Endometrial microvascular endothelial cells (primary cell): Measurements from ENCODE around the gene MPZL2. TPM values are rescaled to one million over a fixed set of nuclear protein-coding genes. Genes with fewer than 3 reads are reported as not detected.

Experiments
- in situ Hi-C: cut with HindIII; loops from 2 replicates; pipeline ENCODE4 v1.10.0; 2017; ENCODE audit warnings: low sequenced_read_pairs, low pct_unique_long_range_greater_than_20kb; ENCODE audit errors: inconsistent ontology term
- total RNA-seq: library from RNA; depleted of rRNA; stranded (reverse); fragments of >200 nt; gene quantifications from one replicate; pipeline ENCODE4 v1.2.3, GENCODE V29; 2015; ENCODE audit errors: inconsistent ontology term

The MPZL2 gene
- total RNA-seq, 1 donor from 2014 or later, result 618 TPM

DNA sequence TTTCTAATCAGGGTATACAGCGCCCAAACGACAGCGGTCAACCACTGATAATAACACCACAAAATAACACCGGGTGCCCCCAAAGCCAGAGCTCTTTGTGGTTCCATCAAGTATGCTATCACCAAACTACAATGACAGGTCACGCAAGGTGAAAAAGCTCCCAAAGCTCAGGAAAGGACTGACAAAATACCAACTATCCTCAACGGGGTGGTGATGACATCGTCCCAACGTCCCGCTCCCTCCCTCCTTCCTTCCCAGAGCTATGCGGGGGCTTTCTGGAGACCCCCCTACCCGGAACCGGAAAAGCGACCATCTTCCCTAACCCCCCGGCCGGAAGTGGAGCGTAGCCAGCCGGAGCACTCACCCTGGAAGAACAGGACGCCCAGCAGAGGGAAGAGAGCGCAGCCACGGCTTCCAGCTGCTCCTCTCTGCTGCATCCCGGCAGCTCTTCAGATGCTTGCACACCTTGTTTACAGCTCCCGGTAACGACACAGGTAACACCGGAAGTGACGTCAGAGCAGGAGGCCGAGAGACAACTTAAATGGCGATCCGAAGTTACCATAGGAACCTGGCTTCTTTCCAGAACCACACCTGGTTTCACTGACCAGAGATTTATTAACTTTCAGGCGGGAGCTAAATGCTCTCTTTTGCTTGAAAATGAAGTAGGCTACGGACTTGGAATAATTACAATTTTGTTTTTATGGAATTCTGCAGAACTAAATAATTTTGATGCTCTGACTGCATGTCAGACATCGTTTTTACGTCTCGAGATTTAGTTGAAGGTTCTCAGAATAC, 12.0 kb downstream of the MPZL2 start, which contains the start of gene MPZL3:
Gene MPZL3, minus strand, starts transcription at position 508 of the 795 bp plus-strand sequence. Its CDS starts 71 bp downstream, at position 437.
- in situ Hi-C loops, result no loop called here

DNA sequence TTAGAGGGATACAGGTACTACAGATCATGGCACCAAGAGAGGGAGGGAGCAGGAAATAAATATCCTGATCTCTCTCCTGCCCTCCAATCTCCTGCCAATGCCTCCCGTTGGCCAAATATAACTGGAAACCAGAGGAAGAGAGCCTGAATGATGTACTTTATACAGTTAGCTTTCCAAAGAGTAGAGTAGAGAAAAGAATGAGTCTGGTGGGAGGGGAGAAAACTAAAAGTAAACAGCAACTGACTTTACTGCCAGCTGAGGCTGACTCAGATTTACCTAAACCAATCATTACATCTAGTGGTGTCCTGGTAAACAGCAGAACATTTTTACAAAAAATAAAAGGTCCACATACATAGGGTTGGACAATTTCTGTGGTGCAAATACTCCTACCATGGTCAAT, 17.1 kb downstream of the MPZL2 start:
- in situ Hi-C loops, result no loop called here

DNA sequence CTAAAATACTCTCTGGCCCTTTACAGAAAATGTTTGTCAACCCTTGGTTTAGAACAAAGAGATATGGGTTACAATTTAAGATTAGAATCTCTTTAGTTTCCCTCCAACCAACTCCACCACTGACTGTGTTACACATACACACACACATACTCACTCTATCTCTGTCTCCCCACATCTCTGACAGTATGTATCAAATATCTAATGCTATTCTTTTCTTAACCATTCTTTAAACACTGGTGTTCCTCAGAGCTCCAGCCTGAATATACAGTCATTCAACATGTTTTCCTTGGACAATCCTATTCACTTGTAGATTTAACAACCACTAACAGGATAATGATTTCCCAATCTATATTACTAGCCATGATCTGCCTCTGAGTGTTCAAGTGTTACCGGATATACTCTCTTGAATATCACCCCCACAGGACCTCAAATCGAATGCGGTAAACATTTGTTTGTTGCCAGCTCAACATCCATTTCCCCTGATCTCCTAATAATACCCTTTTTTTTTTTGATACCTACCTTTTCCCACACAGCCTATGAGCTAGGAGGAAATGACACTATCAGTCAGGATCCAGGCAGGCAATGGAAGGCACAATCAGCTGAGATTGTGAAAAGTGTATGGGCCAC, 18.0 kb downstream of the MPZL2 start:
- in situ Hi-C loops, result no loop called here

DNA sequence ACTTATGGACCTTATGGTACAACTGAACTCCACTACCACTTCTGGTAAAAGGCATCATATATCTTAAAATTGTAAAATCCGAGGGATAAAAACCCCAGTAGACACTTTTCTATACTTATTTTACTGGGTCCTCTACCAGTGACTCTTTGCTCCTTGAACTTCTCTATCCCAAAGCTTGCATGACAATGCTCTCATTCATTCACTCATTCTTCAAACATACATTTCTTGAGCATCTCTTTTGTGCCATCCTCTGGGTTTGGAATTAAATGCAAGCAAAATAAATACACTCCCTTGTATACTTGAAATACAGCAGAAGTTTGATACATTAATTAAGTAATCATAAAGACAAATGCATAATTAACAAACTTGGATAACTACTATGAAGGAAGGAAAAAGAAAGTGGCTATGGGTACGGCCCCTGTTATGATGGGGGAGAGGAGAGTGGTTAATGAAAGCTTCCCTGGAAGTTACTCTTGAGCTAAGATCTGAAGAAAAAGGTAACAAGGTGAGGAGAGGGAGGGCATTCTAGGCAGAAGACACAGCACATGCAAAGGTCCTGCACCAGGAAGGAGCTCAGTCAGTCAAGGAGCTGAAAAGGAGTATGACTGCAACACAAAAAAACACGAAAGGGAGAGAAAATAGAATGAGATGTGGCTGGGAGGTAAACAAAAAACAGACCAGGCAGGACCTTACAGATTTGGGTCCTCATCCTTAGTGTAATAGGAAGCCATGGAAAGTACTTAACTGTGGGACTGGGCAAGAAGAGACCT, 19.9 kb downstream of the MPZL2 start:
- in situ Hi-C loops, result no loop called here

DNA sequence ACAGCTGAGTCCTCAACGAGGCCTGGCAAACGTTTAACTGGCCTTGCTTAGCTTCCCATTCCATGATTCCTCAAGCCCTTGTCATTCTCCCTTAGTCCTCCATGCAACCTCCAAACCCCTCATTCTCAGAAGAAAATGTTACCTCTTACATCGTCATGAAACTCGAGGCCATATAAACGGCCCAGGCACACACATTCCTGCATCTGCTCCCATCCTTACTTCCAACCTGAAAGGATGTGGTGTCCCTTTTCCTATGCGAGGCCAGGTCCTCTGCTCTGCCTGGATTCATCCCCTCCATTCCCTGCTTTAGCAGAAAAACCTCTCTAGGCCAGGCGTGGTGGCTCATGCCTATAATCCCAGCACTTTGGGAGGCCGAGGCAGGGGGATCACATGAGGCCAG, 20.9 kb downstream of the MPZL2 start:
- in situ Hi-C loops, result no loop called here

DNA sequence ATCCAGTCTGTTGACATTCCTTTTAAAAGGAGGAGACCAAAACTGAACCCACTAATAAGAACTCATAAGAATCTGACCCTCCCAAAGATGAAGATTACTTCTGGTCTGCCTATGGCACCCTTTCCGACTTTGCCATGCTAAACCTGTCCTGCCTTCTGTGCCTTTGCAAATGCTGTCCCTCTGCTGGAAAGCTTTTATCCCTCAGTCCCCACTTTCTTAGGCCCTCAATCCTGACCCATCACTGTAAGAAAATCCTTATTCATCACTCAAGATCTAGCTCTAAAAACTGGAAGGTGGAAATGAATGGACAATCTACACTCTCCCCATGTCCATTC, 22.4 kb downstream of the MPZL2 start:
- in situ Hi-C loops, result no loop called here

DNA sequence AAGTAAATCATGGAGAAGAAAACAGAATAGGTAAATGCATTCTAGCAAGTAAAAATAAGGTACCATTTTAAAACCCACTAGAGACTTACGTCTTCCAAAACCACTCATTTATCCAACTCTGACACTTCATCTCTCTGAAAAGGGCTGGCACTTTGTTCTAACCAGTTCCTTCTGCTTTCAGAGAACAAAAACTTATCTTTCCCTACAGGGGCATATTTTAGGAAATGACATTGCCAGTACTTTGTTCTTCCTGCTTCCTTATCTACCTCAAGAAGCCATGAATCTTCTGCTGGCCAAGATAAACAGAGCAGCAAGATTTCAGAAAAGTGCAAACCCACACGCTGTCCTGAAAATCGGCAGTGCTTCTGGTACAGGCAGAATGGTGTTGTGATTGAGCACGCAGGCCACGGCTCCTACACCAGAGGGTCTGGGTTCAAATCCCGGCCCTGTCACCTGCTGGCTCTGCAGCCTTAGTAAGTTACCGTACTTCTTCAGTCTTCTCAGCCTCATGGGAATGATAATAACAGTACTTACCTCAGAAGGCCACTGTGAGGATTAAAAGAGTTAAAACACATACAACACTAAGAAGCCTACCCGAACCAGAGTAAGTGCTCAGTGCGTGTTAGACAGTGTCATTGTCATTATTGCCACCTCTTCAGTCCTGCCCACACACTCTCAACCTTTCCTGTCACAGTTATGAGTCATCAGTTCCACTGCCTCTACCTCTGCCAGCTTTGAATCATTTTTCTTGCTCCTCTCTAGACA, 22.9 kb downstream of the MPZL2 start:
- in situ Hi-C loops, result no loop called here

DNA sequence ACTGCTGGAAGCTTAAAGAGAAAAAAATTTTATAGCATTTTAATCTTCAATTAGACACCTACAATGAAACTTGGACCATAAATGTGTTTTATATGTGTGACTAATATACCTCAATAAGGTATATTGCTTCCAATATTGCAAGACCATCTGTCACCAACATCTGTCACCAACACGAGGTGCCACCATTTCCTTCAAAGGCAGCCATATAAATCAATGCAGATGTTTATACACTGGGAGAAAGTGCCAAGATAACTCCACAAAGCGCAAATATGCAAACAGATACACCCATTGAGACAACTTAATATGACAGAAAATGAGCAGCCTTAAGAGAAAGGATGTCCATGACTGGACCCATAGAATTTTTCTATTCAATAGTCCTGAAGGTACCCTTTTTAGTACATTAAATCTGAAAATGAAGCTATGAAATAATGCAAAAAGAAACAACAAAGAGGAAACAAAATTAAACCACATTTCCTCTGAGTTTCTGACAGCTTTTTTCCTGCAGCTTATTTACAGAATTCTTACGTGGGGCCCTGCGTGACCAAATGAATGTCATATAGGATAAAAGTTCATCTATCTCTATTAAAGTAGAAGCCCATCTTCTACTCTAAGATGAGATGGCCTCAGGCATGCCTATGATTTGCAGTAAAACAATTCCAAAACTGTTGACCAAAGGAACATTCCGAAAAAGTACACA, 24.4 kb downstream of the MPZL2 start:
- in situ Hi-C loops, result no loop called here

DNA sequence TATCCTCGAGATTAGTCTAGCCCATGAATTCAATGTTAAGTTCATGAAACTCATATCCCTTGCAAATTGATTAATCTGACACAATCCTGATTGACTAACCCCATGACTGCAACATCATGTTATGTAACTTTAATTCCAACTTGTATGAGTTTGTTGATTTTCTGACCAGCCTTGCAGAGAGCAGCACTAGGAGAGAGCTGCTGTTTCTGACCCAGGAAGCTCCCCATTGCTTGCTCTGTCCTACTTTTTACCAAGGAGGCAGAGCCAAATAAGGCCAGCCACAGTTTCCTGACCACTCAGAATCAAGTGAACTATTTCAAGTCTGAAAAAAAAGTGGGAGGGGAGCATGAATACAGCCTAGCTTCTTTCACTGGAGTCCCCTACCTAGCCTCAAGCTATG, 25.2 kb downstream of the MPZL2 start:
- in situ Hi-C loops, result no loop called here

DNA sequence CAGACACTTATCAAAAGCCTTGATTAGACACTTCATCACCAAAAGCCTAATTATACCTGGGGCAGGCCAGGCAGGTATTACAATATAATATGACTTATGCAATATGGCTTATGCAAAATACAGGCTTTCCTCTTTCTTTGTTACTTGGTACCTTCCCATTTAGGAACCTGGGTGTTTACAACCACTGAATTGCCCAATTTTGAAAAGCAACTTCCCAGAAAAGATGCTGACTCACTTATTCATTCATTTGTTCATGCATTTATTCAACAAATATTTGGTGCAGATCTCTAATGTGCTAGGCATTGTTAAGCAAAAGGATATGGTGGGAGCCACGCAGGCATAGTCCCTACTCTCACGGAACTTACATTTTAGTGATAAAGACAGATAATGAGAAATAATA, 25.7 kb downstream of the MPZL2 start:
- in situ Hi-C loops, result no loop called here

DNA sequence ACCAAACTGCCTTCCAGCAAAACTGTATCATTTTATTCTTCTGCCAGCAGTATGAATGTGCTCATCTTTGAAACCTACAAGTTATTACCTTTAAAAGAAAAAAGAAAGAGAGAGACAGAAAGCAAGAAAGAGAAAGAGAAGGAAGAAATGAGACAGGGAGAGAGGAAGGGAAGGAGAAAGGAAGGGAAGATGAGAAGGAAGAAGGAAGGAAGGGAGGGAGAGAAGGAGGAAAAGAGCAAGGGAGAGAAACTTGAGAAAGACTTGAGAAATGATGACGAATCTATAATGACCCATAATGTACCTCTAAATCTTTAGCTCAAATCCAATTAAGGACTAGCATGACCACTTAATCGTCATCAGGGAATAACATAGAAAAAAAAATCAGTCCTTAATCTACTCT, 27.9 kb downstream of the MPZL2 start:
- in situ Hi-C loops, result no loop called here

DNA sequence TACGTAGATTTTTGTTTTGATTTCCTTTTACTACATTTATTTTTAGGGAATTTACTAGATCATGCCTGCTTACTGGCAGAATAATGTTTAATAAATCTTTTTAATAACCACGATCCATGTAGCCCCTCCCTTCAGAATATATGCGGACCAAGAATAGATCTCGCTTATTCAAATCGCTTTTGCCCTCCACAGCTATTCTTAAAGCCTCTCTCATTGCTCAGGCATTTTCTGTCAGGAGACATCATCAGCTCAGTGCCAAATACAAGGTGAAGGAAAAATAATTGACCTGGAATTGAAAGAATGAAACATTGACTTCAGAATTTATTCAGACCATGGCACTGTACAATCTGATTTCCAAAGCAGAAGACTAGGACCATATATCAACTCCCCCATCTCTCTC, 29.3 kb downstream of the MPZL2 start:
- in situ Hi-C loops, result no loop called here

DNA sequence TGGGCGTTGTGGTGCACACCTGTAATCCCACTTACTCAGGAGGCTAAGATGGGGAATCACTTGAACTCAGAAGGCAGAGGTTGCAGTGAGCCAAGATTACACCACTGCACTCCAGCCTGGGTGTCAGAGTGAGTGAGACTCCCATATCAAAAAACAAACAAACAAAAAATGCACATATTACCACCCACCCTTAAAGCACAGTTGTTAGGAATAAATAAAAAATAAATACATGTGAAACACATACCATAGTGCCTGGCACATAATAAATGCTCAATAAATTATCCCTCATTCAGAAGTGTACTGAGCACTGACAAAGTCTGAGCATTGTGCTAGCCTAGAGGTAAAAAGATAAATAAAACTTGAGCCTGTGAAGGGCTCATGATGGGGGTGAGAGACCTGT, 30.2 kb downstream of the MPZL2 start:
- in situ Hi-C loops, result no loop called here

DNA sequence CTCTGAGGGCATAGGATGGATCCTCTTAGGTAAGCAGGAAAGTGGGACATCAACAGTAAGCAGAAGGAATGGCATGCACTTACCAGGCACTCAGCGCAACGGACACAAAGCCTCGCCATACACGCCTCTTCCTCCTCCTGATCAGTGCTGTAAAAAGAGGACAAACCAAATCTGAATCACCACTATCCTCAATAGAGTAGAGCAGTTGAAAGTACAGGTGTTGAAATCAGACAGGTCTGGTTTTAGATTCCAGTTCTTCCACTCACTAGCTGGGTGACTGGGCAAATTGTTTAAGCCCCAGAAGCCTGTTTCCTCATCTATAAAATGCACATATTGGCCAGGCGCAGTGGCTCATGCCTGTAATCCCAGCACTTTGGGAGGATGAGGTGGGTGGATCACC, 30.7 kb downstream of the MPZL2 start:
- in situ Hi-C loops, result no loop called here

DNA sequence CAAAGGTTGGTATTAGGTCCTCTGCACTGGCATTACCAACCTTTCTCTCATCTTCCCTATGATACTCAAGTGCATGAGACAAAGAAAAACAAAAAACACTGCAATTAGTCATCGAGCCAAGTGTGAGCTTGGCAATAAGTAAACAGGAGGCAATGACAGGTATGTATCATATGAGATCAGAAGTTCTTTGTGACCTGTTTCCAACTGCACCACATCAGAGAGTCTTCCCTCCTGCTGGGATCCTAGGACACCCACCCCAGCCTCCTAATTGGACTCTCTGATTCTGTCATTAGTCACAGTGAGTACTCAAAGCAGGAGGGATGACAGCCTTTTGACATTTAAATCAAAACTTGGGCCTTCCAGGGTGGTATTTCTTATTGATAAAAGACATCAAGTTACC, 31.4 kb downstream of the MPZL2 start:
- in situ Hi-C loops, result no loop called here

DNA sequence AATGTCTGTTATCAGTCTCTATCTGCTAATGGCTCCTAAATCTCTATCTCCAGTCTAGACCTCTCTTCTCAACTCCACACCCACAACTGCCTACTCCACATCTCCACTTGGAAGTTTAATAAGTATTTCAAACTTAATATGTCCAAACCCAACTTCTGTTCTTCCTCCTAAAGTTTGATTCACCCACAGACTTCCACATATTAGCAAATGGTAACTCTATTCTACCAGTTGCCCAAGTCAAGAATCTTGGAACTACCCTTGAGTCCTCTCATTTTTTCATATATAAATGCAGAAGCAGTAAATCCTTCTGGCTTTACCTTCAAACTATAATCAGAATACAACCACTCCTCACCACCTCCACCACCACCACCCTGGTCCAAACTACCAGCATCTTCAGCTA, 32.6 kb downstream of the MPZL2 start:
- in situ Hi-C loops, result no loop called here

DNA sequence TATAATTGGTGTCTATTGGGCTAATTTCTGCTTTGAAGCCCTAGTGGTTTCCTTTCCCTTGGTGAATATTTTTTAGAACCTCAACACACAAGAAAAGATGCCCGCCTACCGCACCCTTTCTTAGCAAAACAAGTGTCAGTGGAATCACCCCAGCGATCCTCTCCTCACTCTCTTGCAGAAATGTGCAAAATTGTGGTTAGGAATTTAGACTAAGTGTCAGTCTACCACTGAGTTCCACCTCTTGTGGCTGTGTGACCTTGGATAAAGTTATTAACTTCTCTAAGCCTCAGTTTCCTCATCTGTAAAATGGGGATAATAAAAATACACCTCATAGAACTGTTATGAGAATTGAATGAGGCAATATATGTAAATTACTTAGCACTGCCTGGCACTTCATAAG, 34.0 kb downstream of the MPZL2 start:
- in situ Hi-C loops, result no loop called here

DNA sequence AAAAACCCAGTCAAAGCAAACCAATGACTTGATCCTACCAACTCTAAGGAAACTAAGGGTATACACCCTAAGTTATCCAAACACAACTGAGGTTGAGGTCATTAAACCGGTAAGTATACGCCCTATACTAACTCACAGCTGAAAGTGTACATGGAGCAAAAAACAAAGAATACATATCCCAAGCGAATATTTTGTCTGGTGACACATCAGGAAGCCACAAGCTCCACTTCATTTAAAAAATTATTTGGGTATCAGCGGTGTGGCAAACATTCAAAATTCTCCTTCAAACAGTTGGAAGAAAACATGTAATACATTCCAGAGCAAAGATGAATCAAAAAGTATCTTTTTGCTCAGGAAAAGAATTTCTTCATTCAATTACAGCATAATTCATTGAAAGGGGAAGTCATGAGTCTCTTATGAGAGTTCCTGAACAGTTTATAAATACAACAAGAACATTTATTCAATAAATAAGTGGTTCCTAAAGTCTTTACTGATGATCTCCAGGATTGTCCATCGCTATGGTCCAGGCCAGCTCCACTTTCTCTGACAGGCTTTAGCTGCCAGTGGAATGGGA, 34.7 kb downstream of the MPZL2 start:
- in situ Hi-C loops, result no loop called here
